HG03064 (cell line): ENCODE measurements around the gene SPC25.
"Not testable (repeated sequence)": the region's sequence is repeated elsewhere in the genome, so short reads cannot be mapped to it uniquely, and the experiment has no call there.

Experiments used
- ATAC-seq: cut with Tn5 transposase; IDR thresholded peaks from one replicate; pipeline ENCODE4 v1.9.1; 2021; ENCODE audit warnings: low read depth; ENCODE audit not compliant: unreplicated experiment

SPC25 gene

DNA sequence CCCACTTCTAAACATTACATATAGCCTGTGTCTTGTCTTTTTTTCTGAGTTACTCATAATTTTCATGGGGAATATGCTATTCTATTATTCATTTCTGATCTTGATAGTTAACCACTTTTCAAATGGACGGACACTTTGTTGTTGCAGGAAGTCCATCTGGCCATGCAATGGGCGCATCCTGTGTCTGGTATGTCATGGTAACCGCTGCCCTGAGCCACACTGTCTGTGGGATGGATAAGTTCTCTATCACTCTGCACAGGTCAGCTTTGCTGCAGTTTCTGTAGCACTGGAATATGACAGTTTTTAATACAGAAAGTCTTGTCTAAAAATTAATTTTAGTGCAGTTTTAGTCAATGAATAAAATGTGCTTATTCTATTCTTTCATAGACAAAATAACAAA is 14.1 kb upstream of the SPC25 start:
- no peak for ATAC-seq

DNA sequence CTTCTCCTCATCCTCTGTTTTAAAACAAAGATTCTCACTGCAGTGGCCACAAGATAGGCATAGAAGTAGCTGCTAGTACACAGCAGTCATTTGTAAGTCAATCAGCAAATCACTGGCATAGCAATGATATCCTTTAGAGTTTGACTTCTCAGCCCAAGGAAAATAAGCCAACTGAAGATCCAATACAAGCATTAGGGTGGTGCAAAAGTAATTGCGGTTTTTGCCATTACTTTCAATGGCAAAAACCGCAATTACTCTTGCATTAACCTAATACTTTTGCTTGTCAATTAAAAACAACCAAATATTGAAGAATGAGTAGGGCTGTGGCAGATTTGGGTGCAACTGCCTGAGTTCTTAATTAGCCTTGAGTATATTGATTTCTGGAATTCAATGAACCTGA is 13.7 kb upstream of the SPC25 start:
- no peak for ATAC-seq

DNA sequence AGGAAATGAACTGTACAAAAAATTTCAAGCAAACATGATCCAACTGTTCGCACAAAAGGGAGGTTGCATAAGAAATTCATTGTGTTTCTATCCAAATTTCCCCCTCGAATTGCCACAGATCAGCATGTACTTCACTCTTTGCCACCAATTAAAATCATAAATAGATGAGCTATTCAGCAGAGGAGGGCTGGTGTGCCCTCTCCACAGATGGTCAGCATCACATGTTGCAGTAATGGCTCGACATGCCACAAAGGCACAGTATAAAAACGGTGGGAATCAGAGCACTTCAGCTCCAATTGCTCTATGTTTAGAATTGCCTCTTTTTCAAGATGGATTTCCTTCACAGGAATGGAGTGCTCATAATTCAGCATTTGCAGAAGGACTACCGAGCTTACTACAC is 10.8 kb upstream of the SPC25 start, which contains the start of gene G6PC2:
Gene G6PC2, plus strand, starts transcription at position 289 of the 400 bp plus-strand sequence. Its CDS starts 41 bp downstream, at position 330.
- ATAC-seq: no peak

DNA sequence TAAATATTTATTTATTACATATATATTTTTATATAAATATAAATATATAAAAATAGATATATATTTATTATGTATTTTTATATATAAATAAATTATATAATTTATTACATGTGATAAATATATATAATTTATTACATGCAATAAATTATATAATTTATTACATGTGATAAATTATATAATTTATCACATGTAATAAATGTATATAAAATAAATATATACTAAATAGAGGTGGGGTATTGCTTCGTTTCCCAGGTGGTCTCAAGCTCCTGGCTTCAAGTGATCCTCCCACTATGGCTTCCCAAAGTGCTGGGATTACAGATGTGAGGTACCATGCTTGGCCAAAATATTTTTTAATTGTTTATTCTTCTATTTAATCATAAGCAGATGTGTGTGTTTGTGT is 7.2 kb upstream of the SPC25 start:
- ATAC-seq: no peak

DNA sequence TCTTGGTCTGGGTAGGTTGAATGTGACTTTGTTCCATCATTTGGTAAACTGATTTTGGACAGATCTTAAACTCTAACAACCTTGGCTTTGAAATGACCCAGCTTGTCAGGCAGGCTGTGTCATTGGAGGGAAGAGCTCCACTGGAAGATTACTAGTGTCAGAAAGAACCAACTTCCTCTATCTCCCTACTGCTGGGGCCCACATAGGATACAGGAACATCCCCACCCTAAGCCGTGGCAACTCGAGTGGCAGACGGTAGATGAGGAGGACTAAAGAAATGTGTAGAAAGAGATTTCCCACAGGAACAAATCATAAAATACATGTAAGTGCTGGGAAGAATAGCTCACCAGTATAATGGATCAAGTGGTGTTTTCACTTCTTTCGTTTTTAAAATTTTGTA is 6.6 kb upstream of the SPC25 start:
- ATAC-seq: no peak

DNA sequence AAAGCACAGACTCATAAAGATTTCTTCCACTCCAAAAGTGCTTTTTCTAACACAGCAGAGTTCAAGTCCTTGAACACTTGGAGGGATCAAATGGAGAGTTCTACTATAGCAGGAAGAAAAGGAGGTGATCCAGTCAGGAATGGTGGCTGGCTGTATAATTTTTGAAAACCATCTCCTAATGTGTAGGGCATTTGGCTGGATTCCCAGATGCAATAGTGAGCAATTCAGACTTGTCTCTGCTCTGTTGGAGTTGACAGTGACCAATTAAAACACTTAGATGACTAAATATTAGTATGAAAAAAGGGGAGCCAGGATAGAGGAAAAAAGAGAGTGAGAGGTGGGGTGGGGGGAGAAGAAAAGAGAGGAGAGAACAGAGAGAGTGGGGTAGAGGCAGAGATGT is 5.5 kb upstream of the SPC25 start:
- no peak for ATAC-seq

DNA sequence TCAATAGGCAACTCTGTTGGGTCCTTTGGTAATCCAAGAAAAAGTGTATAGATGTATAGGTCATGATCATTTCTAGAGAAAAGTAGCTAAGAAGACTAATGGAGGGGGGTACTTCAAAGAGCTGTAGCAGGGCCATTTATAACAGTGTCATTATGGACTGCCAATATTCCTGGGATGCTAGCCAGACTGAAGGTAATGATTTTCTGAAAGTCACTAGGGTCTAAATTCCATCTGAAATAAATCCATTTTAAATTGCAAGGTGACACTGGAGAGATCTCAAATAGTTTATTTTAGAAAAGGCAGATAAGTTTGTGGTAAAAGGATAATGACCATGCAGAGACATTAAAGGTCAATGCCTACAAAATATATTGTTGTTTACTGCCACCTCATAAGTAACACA is 4.5 kb upstream of the SPC25 start:
- ATAC-seq: no peak

DNA sequence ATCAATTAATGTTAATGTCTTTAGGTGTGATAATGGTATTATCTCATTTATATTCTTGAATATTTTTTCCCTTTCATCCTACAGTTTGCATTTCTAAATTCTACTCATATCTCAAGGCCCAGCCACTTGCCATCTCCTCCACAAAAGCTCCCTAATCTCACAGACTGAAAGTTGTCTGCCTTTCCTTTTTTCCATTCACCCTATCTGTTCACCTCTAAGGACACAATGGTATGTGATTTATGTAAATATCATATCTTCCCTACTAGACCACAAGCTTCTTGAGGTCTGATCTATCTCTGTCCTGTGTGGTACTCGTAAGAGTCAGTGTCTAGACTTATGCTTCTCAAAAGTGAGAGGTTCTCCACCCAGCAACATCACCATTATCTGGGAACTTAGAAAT is 3.9 kb upstream of the SPC25 start:
- ATAC-seq: no peak

DNA sequence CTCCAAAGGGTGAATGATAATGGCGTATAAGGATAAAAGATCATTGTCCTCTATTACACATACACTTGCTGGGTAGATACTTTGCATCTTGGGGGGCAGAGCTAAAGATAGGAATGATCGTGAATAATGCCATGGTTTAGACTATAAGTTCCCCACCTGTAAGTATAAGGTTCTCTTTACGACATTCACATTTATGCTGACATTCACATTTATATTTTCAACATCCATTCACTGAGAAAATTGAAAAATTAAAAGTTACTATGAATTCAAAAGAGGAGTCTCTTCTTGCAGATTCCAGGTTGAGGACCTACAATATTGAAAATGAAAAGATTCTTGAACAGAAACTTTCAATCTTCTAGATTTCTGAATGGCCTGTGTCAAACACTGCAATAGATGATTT is 2.1 kb upstream of the SPC25 start:
- ATAC-seq: no peak

DNA sequence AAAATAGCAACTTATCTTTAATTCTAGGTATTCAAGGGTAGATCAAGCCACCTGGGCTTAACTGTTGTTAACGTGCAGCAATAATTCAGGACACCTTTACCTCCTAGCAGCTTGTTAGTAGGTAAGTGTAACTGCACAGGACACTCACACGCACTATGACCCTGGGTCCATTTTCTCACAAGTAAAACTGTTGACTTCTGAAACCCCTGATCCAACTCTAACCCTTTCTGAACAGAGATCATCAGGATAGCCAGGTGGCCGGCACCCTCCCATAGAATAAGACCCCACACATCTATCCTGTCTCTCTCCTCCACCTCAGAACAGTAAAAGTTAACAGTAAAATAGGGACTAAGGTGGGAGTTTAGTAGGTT is 610 bp downstream of the SPC25 start:
- no peak for ATAC-seq

DNA sequence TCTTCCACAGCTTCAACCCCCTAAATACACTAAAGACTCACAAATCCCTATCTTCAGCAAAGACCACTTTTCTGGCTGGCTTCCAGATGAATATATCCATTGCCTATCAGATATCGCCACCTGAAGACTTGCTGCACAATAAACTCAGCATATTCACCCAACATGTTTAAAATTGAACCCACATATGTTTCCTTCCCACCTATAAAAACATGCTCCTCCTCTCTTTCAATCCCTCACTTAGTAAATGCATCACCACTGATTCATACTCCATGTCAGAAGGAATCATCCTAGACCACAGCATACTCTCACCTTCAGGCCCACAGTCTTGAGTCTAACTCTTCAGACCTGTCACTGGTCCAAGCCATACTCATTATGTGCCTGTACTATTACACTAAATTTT is 5.3 kb downstream of the SPC25 start:
- ATAC-seq: no peak

DNA sequence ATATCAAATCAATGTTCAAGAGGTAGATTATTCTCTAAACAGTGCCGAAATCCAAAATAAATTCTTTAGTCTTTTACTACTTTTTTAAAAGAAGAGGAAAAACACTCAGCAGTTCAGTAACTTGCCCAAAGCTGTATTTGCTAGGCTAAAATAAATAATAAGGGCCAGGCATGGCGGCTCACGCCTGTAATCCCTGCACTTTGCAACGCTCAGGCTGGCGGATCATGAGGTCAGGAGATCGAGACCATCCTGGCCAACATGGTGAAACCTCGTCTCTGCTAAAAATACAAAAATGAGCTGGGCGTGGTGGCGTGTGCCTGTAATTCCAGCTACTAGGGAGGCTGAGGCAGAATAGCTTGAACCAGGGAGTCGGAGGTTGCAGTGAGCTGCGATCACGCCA is 8.1 kb downstream of the SPC25 start:
- not testable (repeated sequence) for ATAC-seq

DNA sequence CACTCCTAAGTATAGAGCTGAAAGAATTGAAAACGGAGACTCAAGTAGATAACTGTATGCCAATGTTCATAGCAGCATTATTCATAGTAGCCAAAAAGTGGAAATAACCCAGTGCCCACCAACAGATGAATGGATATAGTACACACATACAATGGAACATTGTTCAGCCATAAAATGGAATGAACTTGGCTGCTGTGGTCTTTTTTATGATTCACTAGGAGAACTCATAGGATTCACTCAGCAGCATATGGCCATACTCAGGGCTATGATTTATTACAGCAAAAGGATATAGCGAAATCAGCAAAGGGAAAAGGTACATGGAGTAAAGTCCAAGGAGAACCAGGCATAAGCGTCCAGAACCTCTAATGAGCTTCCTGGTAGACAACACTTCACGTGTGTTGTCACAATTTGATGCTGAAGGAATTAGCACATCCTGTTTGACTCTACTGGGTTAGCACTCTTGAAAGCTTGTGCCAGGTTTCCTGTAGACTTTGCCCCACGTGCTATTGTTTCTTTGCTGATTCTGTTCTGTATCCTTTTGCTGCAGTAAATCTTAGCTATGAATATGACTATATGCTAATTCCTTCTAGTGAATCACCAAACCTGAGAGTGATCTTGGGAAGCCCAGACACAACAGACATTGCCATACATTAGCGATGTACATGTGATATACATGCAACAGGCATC is 15.7 kb downstream of the SPC25 start:
- ATAC-seq: no peak

DNA sequence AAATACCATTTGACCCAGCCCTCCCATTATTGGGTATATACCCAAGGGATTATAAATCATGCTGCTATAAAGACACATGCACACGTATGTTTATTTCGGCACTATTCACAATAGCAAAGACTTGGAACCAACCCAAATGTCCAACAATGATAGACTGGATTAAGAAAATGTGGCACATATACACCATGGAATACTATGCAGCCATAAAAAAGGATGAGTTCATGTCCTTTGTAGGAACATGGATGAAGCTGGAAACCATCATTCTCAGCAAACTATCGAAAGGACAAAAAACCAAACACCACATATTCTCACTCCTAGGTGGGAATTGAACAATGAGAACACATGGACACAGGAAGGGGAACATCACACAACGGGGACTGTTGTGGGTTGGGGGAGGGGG is 19.4 kb downstream of the SPC25 start:
- not testable (repeated sequence) for ATAC-seq

DNA sequence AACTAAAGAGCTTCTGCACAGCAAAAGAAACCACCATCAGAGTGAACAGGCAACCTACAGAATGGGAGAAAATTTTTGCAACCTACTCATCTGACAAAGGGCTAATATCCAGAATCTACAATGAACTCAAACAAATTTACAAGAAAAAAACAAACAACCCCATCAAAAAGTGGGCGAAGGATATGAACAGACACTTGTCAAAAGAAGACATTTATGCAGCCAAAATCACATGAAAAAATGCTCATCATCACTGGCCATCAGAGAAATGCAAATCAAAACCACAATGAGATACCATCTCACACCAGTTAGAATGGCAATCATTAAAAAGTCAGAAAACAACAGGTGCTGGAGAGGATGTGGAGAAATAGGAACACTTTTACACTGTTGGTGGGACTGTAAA is 19.9 kb downstream of the SPC25 start:
- ATAC-seq: not testable (repeated sequence)

DNA sequence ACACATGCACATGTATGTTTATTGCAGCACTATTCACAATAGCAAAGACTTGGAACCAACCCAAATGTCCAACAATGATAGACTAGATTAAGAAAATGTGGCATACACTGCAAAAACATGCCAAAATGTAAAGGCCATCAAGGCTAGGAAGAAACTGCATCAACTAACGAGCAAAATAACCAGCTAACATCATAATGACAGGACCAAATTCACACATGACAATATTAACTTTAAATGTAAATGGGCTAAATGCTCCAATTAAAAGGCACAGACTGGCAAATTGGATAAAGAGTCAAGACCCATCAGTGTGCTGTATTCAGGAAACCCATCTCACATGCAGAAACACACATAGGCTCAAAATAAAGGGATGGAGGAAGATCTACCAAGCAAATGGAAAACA is 23.1 kb downstream of the SPC25 start:
- ATAC-seq: not testable (repeated sequence)

DNA sequence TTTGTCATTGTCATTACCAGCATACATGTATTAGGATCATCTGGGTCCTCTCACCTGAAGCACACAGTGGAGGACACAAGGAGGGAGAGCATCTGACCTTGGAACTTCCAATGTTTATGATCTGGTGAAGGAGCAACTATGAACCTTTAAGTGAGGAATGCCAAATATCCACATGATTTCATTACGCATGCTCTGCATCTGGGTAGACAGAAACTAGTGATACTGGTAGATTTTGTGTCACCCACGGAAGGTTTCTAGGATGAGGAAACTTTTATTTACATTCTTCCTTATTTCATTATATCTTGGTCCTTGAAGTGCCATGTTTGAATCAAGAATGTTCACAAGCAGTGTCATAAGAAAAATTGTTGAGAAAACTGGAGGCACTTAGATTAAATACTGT is 32.1 kb downstream of the SPC25 start:
- no peak for ATAC-seq

DNA sequence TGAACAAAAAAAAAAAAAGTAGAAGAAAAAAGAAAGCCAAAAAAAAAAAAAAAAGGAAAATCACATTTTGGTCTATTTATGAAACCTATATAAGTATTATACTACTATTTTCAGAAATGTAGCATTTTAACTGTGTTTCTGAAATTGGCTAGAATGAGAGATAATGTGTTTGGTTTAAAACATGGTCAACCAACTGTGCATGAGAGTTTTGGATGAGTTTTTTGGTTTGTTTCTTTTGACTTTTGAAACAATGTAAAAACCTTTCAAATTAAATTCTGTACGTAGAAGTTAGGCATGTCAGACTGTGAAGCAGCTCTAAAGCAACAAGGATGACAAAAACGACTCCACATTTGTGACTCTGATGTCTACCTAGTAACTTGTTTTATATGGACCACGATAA is 34.6 kb downstream of the SPC25 start:
- ATAC-seq: no peak

DNA sequence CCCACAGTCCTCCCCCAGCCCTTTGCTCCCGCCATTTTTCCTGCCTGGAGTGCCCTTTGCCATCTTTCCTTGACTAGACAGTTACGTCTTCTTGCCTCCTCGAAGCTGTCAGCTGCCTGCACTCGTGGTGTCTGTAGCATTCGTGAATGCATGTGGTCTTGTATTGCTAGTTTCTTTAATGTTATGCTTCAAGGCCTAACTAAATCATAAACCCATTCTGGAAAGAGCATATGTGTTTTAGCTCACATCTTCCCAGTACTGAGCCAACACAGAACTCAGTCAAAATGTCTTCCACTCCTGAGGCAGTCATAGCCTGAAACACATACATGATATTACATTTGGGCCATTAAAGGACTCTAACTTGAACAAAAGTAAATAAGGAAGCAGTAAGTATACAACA is 35.6 kb downstream of the SPC25 start:
- no peak for ATAC-seq

DNA sequence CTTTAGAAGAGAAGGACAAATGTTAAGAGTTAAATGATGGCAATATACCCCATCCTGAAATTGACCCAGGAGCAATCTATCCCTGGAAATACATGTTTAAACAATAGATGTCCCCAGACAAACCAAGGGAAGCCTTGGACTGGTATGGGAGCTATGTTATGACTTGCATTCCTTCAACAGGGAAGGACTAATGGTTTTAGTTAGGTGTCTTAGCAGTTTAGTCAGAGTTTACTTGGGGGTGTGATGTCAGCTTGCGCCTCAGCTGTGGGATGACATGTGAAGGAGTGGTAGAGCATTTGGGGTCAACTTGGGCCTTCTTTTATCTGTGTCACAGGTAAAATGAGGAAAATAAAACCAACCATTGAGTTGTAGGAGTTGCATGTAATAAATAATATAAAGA is 36.8 kb downstream of the SPC25 start:
- ATAC-seq: no peak

DNA sequence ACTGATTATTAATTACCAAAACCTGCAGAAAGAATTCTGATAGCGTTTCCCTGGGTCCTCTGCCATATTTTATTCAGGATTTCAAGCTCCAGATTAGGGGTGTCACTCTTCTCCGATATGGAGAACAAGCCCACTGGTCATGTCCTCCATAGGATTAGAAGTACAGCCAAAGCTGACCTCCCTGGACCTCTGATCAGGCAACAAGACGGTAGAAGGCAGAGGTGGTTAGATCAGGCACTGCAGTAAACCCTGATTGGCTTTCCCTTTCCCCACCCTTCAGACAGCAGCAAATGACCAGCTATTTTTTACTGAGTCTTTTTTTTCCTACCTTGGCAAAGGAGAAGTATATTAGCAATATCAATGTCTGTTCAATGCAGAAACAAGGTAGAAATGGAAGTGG is 37.7 kb downstream of the SPC25 start:
- no peak for ATAC-seq

DNA sequence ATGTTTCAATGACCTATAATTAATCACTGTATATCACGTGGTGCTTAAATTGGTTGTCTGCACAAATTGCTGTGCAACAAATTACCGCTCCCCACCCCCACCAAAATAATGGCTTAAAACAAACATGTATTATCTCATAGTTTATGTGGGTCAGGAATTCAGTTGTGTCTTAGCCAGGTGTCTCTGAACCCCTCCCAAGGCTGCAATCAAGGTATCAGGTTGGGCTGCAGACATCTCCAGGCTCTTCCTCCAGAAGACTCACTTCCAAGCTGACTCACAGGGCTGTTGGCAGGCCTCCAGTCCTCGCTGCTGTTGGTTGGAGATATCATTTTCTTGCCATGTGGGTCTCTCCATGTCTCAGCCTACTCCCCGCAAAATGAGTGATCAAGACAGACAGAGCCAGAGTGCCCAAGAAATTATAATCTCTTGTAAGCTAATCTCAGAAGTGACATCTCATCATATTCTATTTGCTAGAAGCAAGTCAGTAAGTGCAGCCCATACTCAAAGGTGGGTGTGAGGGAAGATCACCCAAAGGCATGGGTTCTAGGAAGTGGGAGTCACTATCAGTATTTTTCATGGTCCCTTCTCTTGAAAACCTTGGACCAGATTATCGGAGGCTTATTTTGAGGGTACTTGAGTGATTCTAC is 38.4 kb downstream of the SPC25 start:
- no peak for ATAC-seq

DNA sequence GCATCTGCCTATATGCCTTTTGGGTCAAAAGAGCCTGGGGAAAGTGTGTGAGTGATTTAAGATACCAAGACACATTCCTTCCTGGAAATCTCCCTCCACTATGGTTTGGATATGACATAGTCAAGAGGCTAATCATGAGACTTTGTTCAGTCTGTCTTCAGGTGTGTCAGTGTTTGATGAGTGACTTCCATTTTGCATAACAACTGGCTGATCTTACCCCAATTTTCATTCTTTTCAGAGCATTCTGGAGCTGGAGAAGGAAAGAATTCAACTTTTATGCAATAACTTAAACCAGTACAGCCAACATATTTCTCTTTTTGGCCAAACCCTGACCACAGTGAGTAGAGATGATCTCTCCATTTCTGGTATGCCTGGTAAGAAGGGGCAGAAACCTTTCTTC is 39.4 kb downstream of the SPC25 start:
- ATAC-seq: no peak
